Sigmoid colon (tissue), 4 donors: ENCODE measurements around the gene TSPAN1.

ENCODE experiments used
- EP300 ChIP-seq, 4 donors: sonication (generic); formaldehyde crosslinking; IDR thresholded peaks; one replicate each; pipeline ENCODE4 v1.6.1; 2017; ENCODE audit warnings: antibody characterized with exemption in 4 of 4
- POLR2AphosphoS5 ChIP-seq, 4 donors: sonication (generic); formaldehyde crosslinking; IDR thresholded peaks; one replicate each; pipeline ENCODE4 v1.6.1; 2017; ENCODE audit warnings: antibody characterized with exemption in 4 of 4
- TF ChIP-seq, protein P1 (sequence below), 4 experiments: fragments of 450-650 bp in 3 of 4; fragments of 200-600 bp in 1 of 4; IDR thresholded peaks; one replicate each; pipeline ENCODE4 v1.5.1; 2016 to 2019; ENCODE audit warnings: antibody characterized with exemption in 4 of 4, mild to moderate bottlenecking in 3 of 4, moderate library complexity in 2 of 4

GRCh38 chr1:46150085-46150484 is 24.8 kb upstream of the TSPAN1 start:
- TF ChIP-seq, protein P1, sequence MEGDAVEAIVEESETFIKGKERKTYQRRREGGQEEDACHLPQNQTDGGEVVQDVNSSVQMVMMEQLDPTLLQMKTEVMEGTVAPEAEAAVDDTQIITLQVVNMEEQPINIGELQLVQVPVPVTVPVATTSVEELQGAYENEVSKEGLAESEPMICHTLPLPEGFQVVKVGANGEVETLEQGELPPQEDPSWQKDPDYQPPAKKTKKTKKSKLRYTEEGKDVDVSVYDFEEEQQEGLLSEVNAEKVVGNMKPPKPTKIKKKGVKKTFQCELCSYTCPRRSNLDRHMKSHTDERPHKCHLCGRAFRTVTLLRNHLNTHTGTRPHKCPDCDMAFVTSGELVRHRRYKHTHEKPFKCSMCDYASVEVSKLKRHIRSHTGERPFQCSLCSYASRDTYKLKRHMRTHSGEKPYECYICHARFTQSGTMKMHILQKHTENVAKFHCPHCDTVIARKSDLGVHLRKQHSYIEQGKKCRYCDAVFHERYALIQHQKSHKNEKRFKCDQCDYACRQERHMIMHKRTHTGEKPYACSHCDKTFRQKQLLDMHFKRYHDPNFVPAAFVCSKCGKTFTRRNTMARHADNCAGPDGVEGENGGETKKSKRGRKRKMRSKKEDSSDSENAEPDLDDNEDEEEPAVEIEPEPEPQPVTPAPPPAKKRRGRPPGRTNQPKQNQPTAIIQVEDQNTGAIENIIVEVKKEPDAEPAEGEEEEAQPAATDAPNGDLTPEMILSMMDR (IDR thresholded peaks at IDR 0.05) = no peak
- TF ChIP-seq EP300 (IDR thresholded peaks at IDR 0.05) (peak in 3 of 4 donors; percentile 4 to 73 (median 44)), POLR2AphosphoS5 (IDR thresholded peaks at IDR 0.05) (peak in 2 of 4 donors; percentile 17 to 43)
